ENCODE measurements around the gene ITK.
"Not testable (repeated sequence)": the region's sequence is repeated elsewhere in the genome, so short reads cannot be mapped to it uniquely, and the experiment has no call there.

ITK gene

DNA sequence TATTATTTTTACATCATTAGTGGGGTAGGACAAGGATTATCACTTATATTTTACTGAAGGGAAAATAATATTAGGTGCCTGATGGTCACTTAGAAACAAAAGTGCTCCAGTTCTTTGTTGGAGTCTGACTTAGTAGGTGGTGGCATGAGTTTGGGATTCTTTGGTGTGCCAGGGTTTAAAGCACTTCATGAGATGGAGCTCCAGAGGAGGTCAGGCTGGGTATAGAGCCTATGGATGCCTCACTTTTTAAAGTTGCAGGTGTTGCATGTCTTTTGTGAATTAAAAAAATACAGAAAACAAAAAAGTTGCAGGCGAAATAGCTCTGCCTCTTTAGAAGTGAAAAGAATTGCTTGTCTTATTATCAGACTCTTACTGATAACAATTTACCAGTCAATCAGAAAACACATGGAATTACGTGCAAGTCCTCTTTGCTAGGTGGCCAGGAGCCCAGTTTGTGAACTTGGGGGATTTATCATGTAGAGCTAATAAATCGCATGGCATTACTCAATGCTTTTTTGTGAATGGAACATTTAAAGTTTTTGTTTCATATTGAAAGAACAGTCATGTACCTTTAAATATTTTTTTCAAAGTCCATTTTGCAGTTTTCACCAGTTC, 1.6 kb downstream of the ITK start:
- H3K36me3 ChIP-seq (ENCODE audit: insufficient read depth, low read length) = no peaks in the 10 kb centered on the region
- no peaks in the 10 kb centered on the region for H3K9me3 ChIP-seq (ENCODE audit: low read length)
- H3K4me1 ChIP-seq (ENCODE audit: insufficient read depth, low read length) = no peaks in the 10 kb centered on the region
- no peak overlapping the region for H3K4me3 ChIP-seq (ENCODE audit: low read length)
- peaks cover 2% of the 10 kb centered on the region for H3K27me3 ChIP-seq (ENCODE audit: insufficient read depth, low read length)
- H2AFZ ChIP-seq (ENCODE audit: low read depth, low read length) = no peak overlapping the region

DNA sequence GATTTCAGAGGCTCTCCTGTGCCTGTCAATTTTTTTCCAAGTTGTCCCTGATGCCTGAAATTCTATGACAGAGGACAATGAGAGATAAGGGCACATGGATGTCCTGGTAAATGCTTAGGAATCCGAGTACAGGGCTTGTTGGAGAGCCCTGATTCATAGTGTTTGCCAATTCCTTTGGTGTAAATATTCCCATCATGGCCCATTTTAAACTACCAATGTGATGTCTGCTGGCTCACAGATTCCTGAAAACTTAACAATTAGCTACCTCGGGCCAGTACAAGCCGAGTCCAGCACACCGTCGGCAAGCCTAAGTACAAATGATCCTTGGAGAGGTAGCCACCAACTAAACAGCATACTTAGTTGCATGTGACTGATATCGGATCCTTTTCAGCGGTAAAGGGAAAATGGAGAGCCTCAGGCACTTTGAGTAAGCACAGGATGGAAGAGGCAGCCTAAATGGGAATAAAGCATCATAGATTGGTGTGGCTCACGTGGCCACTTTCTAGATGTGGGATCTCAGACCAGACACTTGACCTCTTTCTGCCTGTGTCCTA, 3.6 kb downstream of the ITK start:
- H3K27me3 ChIP-seq (ENCODE audit: insufficient read depth, low read length) = peaks cover 2% of the 10 kb centered on the region

DNA sequence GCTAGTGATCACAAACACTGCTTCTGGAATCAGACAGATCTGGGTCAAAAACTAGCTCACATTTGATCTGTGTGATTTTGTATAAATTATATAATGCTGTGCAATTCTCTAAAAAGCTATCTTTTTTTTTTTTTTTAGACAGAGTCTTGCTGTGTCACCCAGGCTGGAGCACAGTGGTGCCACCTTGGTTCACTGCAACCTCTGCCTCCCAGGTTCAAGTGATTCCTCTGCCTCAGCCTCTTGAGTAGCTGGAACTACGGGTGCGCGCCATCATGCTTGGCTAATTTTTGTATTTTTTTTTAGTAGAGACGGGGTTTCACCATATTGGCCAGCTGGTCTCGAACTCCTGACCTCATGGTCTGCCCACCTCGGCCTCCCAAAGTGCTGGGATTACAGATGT, 4.5 kb downstream of the ITK start:
- not testable (repeated sequence) for H2AFZ ChIP-seq (ENCODE audit: low read depth, low read length); H3K9me3 ChIP-seq (ENCODE audit: low read length); H3K4me3 ChIP-seq (ENCODE audit: low read length); H3K27me3 ChIP-seq (ENCODE audit: insufficient read depth, low read length); H3K36me3 ChIP-seq (ENCODE audit: insufficient read depth, low read length); H3K4me1 ChIP-seq (ENCODE audit: insufficient read depth, low read length)

More for the DNA sequence above, 3.6 kb downstream of the ITK start:
- no peaks in the 10 kb centered on the region for H3K36me3 ChIP-seq (ENCODE audit: insufficient read depth, low read length)
- no peak overlapping the region for H2AFZ ChIP-seq (ENCODE audit: low read depth, low read length)
- no peaks in the 10 kb centered on the region for H3K9me3 ChIP-seq (ENCODE audit: low read length)
- no peaks in the 10 kb centered on the region for H3K4me1 ChIP-seq (ENCODE audit: insufficient read depth, low read length)
- no peak overlapping the region for H3K4me3 ChIP-seq (ENCODE audit: low read length)

DNA sequence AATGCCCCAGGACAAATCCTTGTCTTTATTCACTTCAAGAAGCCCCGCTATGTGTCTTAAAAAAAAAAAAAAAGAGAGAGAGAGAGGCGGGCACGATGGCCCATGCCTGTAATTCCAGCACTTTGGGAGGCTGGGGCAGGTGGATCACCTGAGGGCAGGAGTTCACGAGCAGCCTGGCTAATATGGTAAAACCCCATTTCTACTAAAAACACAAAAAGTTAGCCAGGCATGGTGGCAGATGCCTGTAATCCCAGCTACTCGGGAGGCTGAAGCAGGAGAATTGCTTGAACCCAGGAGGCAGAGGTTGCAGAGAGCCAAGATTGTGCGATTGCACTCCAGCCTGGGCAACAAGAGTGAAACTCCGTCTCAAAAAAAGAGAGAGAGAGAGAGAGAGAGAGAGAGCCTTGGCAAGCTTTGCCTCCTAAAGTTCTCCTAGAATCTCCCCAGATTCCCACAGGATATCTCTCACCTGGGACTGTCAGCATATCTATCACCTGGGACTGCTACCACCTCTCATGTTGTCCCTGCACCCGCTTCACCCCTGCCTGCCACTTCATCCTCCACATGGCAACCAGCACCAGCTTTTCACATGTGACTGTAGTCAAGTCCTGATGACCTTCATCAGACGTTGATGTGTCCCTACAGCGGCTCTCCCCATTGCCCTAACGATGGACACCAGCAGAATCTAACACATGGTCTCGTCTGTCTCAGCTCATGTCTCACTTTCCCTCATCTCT, 5.8 kb downstream of the ITK start:
- no peaks in the 10 kb centered on the region for H3K9me3 ChIP-seq (ENCODE audit: low read length)
- H3K4me3 ChIP-seq (ENCODE audit: low read length) = no peak overlapping the region
- no peaks in the 10 kb centered on the region for H3K36me3 ChIP-seq (ENCODE audit: insufficient read depth, low read length)
- no peaks in the 10 kb centered on the region for H3K4me1 ChIP-seq (ENCODE audit: insufficient read depth, low read length)
- H3K27me3 ChIP-seq (ENCODE audit: insufficient read depth, low read length) = peaks cover 6% of the 10 kb centered on the region
- no peak overlapping the region for H2AFZ ChIP-seq (ENCODE audit: low read depth, low read length)

DNA sequence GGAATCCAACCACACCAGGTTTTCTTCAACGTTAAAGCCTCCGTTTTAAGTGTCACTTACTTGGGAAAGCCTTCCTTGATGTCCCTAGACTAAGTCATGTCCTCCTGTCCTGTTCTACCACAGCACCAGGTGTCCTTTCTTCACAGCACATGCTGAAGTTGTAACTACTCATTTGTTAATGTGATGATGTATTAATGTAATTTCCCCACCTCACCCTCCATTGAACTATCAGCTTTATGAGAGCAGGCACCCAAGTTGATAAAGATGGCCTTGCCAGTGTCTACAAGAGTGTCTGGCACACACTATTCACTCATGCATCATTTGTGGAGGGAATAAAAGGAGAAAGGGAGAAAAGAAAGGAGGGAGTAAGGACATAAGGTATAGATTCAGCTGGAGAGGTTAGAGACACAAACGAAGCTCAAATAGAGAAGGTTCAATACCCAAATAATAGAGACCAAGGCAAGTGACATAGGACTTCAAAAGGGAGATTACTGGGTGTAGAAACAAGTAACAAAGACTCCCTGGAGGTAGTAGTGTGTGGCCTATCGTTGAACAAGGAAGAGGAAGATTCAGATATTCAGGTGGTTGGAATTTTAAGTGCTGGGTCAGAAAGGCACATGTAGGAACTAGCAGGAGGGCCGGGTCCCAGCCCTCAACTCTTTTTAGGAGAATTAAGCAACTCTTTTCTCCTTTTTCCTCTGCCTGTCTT, 6.6 kb downstream of the ITK start:
- H3K27me3 ChIP-seq (ENCODE audit: insufficient read depth, low read length) = peaks cover 6% of the 10 kb centered on the region
- H3K36me3 ChIP-seq (ENCODE audit: insufficient read depth, low read length) = no peaks in the 10 kb centered on the region
- no peaks in the 10 kb centered on the region for H3K4me1 ChIP-seq (ENCODE audit: insufficient read depth, low read length)
- no peaks in the 10 kb centered on the region for H3K9me3 ChIP-seq (ENCODE audit: low read length)
- H3K4me3 ChIP-seq (ENCODE audit: low read length) = no peak overlapping the region
- no peak overlapping the region for H2AFZ ChIP-seq (ENCODE audit: low read depth, low read length)

DNA sequence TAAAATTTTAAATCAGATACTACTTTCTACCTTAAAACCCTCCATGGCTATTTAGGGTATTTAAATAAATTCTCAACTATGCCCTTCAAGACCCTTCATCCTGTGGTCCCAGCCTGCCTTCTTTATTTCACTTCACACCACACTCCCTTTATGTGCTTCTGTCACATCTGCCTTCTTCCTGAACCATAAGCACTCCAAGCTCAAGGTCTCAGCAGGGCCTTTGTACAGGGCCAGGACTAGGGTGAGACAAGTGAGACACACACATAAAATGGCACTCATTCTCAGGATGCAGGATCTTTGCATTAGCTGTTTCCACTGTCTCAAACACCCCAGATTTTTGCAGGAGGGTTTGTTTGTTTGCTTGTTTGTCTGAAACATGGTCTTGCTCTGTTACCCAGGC, 7.6 kb downstream of the ITK start:
- Histone ChIP-seq H3K4me1 (ENCODE audit: insufficient read depth, low read length) (no peaks in the 10 kb centered on the region), H3K4me3 (ENCODE audit: low read length) (no peak overlapping the region), H2AFZ (ENCODE audit: low read depth, low read length) (no peak overlapping the region), H3K9me3 (ENCODE audit: low read length) (no peaks in the 10 kb centered on the region), H3K27me3 (ENCODE audit: insufficient read depth, low read length) (peaks cover 6% of the 10 kb centered on the region), H3K36me3 (ENCODE audit: insufficient read depth, low read length) (no peaks in the 10 kb centered on the region)

DNA sequence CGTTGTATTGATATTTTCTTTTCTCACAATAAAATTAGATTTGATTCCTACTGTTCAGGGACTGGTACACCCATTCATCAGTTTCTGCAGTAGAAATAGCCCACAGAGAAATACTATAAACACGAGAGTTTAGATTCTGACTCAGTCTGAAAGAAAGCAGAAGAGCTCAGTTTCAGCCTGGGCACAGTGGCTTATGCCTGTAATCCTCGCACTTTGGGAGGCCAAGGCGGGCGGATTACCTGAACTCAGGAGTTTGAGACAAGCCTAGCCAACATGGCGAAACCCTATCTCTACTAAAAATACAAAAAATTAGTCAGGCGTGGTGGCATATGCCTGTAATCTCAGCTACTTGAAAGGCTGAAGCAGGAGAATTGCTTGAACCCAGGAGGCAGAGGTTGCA, 8.6 kb downstream of the ITK start:
- peaks cover 5% of the 10 kb centered on the region for H3K27me3 ChIP-seq (ENCODE audit: insufficient read depth, low read length)
- H3K36me3 ChIP-seq (ENCODE audit: insufficient read depth, low read length) = no peaks in the 10 kb centered on the region
- no peaks in the 10 kb centered on the region for H3K9me3 ChIP-seq (ENCODE audit: low read length)
- no peaks in the 10 kb centered on the region for H3K4me1 ChIP-seq (ENCODE audit: insufficient read depth, low read length)
- no peak overlapping the region for H2AFZ ChIP-seq (ENCODE audit: low read depth, low read length)
- H3K4me3 ChIP-seq (ENCODE audit: low read length) = no peak overlapping the region

DNA sequence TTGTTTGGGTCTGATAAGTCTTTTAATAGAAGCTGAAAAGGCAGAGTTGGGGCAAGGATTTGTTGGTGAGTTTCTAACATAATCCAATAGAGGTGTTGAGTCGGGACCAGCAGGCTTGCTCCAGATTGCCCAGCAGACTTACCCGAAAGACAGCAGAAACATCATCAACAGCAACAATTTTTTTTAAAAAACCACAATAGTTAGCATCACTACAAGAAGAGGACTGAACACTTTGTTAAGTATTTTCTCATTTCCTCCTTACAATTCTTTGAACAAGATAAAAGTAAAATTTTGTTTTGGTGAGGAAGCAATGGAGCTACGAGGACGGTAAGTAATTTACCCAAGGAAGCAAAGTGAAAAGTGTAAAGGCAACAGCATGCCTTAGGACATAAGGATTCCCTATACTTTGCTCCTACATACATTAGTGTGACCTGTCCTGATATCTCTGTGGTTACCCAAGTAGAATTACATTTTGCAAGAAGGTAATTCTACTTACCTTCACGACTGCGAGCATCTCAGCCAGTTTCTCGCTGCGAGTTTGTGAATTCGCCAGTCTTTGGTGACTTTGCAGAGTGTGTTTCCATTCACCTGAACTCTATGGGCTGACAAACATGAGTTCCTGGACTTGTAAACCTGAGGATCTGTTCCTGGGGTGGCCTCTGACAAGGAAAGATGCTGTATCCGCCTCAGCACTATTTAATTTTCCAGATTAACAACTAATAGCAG, 13.2 kb downstream of the ITK start:
- Histone ChIP-seq H3K36me3 (ENCODE audit: insufficient read depth, low read length) (no peaks in the 10 kb centered on the region), H3K4me3 (ENCODE audit: low read length) (no peak overlapping the region), H2AFZ (ENCODE audit: low read depth, low read length) (no peak overlapping the region), H3K4me1 (ENCODE audit: insufficient read depth, low read length) (no peaks in the 10 kb centered on the region), H3K9me3 (ENCODE audit: low read length) (no peaks in the 10 kb centered on the region), H3K27me3 (ENCODE audit: insufficient read depth, low read length) (peaks cover 4% of the 10 kb centered on the region)

DNA sequence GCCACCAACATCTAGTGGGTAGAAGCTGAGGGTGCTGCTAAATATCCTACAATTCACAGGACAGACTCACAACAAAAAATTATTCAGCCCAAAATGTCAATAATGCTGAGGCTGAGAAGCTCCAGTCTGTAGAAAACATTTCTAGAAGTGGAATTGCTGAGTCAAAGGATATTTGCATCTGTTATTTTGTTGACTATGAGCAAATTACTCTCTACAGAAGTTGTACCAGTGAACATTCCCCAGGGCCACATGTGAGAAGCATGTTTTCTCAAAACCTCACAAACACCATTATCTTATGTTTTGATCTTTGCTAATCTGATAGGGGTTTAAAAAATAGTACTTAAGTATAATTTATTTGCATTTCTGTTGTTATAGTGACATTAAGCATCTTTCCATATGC, 15.4 kb downstream of the ITK start:
- no peak overlapping the region for H2AFZ ChIP-seq (ENCODE audit: low read depth, low read length)
- no peak overlapping the region for H3K4me3 ChIP-seq (ENCODE audit: low read length)
- H3K9me3 ChIP-seq (ENCODE audit: low read length) = no peaks in the 10 kb centered on the region
- H3K4me1 ChIP-seq (ENCODE audit: insufficient read depth, low read length) = no peaks in the 10 kb centered on the region
- no peaks in the 10 kb centered on the region for H3K27me3 ChIP-seq (ENCODE audit: insufficient read depth, low read length)
- H3K36me3 ChIP-seq (ENCODE audit: insufficient read depth, low read length) = no peaks in the 10 kb centered on the region

DNA sequence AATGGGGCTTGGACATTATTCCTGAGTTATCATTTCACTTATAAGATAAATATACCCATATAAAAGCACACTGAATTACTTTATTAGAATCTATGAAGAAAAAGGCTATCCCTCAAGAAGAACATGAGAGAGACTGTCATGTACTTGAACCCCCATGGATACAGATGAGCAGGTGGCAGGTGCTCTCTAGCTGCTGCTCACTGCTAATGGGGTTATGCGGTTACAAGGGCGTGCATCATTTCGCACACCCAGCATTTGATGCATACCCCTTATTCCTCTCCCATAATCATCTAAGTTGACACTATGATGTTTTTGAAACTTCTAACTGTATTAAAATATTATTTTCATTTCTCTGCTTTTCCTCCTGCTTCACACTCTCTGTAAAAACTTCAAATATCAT, 16.4 kb downstream of the ITK start:
- Histone ChIP-seq H3K4me1 (ENCODE audit: insufficient read depth, low read length) (no peaks in the 10 kb centered on the region), H3K36me3 (ENCODE audit: insufficient read depth, low read length) (no peaks in the 10 kb centered on the region), H3K4me3 (ENCODE audit: low read length) (no peak overlapping the region), H3K9me3 (ENCODE audit: low read length) (no peaks in the 10 kb centered on the region), H3K27me3 (ENCODE audit: insufficient read depth, low read length) (no peaks in the 10 kb centered on the region), H2AFZ (ENCODE audit: low read depth, low read length) (no peak overlapping the region)

DNA sequence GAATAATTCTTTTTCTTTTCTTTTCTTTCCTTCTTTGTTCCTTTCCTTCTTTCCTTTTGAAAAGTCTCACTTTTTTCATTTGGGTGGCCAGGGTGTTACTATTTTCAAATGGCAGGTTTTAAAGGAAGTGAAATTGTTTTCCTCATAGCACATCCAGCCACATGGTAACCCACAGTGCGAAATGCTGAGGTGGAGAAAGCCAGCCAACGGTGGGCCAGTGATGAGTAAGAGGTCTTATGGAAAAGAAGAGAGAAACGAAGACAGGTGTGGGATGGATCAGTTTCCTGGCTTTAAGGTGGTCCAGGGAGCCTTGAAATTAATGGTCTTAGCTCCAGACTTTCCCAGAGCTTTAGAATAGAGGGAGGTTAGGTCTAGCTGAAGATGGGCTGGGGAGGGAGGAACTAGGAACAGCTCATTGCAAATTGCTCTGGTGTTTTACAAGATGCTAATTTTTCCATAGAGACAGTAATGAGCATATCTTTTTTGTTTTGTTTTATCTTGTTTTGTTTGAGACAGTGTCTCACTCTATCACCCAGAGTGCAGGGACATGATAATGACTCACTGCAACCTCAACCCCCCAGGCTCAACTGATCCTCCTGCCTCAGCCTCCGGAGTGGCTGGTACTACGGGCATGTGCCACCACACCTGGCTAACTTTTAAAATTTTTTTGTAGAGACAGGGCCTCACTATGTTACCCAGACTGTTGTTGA, 17.8 kb downstream of the ITK start:
- Histone ChIP-seq H3K36me3 (ENCODE audit: insufficient read depth, low read length) (no peaks in the 10 kb centered on the region), H3K4me1 (ENCODE audit: insufficient read depth, low read length) (no peaks in the 10 kb centered on the region), H2AFZ (ENCODE audit: low read depth, low read length) (no peak overlapping the region), H3K27me3 (ENCODE audit: insufficient read depth, low read length) (no peaks in the 10 kb centered on the region), H3K9me3 (ENCODE audit: low read length) (no peaks in the 10 kb centered on the region), H3K4me3 (ENCODE audit: low read length) (no peak overlapping the region)

DNA sequence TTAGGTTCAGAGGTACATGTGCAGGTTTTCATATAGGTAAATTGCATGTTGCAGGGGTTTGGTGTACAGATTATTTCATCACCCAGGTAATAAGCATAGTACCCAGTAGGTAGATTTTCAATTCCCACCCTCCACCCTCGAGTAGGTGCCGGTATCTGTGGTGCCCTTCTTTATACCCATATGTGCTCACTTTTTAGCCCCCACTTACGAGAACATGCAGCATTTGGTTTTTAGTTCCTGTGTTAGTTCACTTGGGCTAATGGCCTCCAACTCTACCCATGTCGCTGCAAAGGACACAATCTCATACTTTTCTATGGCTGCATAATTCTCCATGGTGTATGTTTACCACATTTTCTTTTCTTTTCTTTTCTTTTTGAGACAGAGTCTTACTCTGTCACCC, 21.2 kb downstream of the ITK start:
- H2AFZ ChIP-seq (ENCODE audit: low read depth, low read length) = no peak overlapping the region
- H3K9me3 ChIP-seq (ENCODE audit: low read length) = no peaks in the 10 kb centered on the region
- no peak overlapping the region for H3K4me3 ChIP-seq (ENCODE audit: low read length)
- H3K27me3 ChIP-seq (ENCODE audit: insufficient read depth, low read length) = no peaks in the 10 kb centered on the region
- H3K4me1 ChIP-seq (ENCODE audit: insufficient read depth, low read length) = no peaks in the 10 kb centered on the region
- H3K36me3 ChIP-seq (ENCODE audit: insufficient read depth, low read length) = no peaks in the 10 kb centered on the region

Measured in neuron (in vitro differentiated cells).